HG03095 (cell line): ENCODE data around the gene GPR3.
"Not testable (repeated sequence)": the region's sequence is repeated elsewhere in the genome, so short reads cannot be mapped to it uniquely, and the experiment has no call there.

Experiments used
- ATAC-seq: cut with Tn5 transposase; IDR thresholded peaks from one replicate; pipeline ENCODE4 v1.9.1; 2021; ENCODE audit warnings: moderate library complexity; ENCODE audit not compliant: unreplicated experiment

Gene GPR3

GRCh38 chr1:27418326-27419185, 26.1 kb downstream of the GPR3 start:
- ATAC-seq = no peak

- ATAC-seq = no peak
Measured at GRCh38 chr1:27423709-27424108, 31.3 kb downstream of the GPR3 start.

GRCh38 chr1:27427329-27427728, 34.9 kb downstream of the GPR3 start:
- ATAC-seq = no peak

- ATAC-seq = no peak
Measured at GRCh38 chr1:27427816-27428315, 35.4 kb downstream of the GPR3 start.

GRCh38 chr1:27428316-27429028, 36.0 kb downstream of the GPR3 start:
- ATAC-seq = no peak

GRCh38 chr1:27429029-27429425, 36.6 kb downstream of the GPR3 start:
- no peak for ATAC-seq

- no peak for ATAC-seq
Measured at GRCh38 chr1:27430903-27431600, 38.6 kb downstream of the GPR3 start.

GRCh38 chr1:27431601-27431940, 39.1 kb downstream of the GPR3 start:
- ATAC-seq = no peak

- ATAC-seq = not testable (repeated sequence)
Measured at GRCh38 chr1:27432725-27433124, 40.3 kb downstream of the GPR3 start.

- ATAC-seq = no peak
Measured at GRCh38 chr1:27433706-27434105, 41.3 kb downstream of the GPR3 start.

- ATAC-seq = no peak
Measured at GRCh38 chr1:27435566-27436203, 43.3 kb downstream of the GPR3 start.

GRCh38 chr1:27436204-27437159, 44.1 kb downstream of the GPR3 start:
- ATAC-seq = no peak

GRCh38 chr1:27438621-27439061, 46.2 kb downstream of the GPR3 start:
- ATAC-seq = no peak

GRCh38 chr1:27439150-27439549, 46.7 kb downstream of the GPR3 start:
- ATAC-seq = no peak

- no peak for ATAC-seq
Measured at GRCh38 chr1:27444632-27445031, 52.2 kb downstream of the GPR3 start.
